CD4-positive, alpha-beta T cell treated with Interleukin-1 beta for 1 hour (primary cell): Measurements from ENCODE around the gene P3H3.
A peak's percentile ranks its signal among the peaks of the same experiment; 100 is the strongest.

Experiments used
- DNase-seq, 2 donors: peaks; one replicate each; pipeline ENCODE4 v3.0.0-alpha.2; 2020 to 2022

The P3H3 gene, protein sequence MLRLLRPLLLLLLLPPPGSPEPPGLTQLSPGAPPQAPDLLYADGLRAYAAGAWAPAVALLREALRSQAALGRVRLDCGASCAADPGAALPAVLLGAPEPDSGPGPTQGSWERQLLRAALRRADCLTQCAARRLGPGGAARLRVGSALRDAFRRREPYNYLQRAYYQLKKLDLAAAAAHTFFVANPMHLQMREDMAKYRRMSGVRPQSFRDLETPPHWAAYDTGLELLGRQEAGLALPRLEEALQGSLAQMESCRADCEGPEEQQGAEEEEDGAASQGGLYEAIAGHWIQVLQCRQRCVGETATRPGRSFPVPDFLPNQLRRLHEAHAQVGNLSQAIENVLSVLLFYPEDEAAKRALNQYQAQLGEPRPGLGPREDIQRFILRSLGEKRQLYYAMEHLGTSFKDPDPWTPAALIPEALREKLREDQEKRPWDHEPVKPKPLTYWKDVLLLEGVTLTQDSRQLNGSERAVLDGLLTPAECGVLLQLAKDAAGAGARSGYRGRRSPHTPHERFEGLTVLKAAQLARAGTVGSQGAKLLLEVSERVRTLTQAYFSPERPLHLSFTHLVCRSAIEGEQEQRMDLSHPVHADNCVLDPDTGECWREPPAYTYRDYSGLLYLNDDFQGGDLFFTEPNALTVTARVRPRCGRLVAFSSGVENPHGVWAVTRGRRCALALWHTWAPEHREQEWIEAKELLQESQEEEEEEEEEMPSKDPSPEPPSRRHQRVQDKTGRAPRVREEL

DNA sequence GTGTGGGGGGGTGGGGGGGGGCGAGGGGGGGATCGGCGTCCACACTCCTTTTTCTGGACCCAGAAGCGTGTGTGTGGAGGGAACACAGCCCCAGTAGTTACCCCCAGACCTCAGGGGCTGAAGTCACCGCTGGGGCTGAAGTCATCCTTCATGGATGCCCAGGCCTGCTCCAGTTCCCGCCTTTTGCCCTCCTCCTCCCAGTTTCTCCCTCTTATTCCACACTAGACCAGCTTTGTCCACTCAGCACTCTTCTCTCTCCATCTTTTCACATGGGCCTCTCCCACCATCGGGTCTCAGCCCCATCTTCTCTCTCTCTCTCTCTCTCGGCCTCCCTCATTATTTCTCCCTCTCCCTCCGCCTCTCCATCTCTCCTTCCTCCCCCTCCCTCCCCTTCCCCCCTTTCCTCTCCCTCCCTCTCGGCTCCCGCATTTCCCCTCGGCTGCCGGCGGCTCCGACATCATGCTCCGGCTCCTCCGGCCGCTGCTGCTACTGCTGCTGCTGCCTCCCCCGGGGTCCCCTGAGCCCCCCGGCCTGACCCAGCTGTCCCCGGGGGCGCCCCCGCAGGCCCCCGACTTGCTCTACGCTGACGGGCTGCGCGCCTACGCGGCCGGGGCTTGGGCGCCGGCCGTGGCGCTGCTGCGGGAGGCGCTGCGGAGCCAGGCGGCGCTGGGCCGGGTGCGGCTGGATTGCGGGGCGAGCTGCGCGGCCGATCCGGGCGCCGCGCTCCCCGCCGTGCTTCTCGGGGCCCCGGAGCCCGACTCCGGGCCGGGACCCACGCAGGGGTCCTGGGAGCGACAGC lies at the start of gene P3H3:
P3H3 (plus strand) TSS at position 426 of the 799 bp plus-strand sequence; CDS start at position 460, 34 bp downstream.
- peak in 1 of 2 donors; percentile 27 for DNase-seq

DNA sequence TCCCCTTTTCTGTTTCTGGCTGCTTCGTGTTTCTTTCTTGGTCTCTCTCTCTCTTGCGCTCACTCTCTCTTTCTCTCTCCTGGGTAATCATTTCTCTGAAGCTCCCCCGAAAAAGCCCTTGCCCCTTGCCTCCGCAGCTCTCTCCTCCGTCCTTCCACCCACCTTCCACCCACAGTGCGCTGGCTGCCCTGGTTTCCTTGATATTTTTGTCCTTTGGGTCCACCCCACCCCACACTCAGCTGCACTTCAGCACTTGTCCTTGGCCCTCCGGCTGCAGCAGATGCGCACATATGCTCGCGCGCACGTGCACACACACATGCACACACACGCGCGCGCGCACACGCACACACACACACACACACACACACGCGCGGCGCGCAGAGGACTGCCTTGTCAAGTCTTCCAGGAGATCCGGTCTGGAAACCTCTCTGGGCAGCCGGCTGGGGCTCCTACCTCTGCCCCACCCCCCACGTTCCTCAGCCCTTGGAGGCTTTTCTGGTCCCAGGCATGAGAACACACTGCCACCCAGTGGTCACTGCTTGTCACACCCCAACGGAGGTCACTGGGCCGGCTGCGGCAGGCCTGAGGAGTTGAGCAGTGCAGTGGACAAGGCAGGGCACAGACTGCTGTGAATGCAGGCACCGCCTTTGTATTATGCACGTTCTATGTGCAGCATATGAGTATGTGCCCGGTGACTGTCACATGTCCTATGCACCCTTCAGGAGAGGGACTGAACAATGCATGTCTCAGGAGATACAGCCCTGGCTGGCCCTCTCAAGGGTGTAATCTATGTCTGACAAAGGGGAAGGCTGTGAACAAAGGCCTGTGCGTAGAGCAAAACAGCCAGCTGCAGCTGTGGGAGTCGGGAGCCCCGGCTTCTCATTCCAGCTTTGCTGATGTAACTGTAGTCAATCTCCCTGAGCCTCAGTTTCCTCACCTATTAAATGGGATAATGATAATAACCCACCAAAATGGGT lies 49.3 kb upstream of the P3H3 start:
- DNase-seq: peak; percentile 87 to 89

DNA sequence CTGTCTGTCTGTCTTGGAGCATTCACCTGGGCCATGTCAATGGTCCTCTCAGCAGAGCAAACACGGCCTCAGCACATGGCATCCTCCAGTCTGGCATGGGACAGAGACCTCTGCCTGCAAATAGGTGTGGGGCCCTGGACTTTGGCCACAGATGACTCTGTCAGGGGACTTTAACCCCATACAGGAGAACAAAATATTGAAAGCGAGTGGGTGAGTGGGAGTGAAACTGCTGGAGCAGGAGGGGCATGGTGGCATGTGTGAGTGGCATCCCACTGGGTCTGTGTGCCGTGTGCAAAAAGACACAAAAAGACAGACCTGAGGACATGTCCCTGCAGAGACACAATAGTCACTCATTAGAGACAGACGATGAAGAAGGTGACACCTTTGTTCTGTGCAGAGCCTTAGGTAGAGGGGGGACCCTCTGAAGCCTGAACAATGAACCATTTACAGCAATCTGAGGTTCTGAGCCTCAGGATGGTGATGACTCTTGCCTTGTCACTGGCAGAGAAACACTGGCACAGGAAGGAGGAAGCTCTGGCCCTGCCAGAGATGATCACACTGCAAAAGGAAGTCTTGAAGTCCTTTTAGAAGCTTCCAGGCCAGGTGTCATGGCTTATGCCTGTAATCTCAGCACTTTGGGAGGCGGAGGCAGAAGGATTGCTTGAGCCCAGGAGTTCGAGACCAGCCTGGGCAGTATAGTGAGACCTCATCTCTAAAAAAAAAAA lies 48.3 kb upstream of the P3H3 start:
- no peak for DNase-seq

DNA sequence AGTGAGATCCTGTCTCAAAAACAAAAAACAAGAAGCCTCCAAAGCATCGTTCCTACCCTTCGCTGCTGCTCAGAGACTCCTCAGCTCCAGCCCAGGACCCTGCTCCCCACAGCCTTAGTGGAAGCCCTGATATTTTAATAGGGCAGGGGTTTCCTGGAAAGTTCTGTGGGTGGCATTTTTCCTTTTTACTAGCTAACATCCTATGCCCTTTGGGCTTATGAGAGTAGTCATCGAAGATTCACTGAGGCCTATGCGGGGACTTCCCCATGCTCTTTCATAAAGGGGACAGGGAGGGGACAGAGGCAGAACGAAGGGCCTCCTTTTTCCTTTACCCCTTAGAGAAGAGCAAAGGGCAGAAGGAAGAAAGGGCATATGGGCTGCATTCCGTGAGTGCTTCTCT lies 47.6 kb upstream of the P3H3 start:
- no peak for DNase-seq

DNA sequence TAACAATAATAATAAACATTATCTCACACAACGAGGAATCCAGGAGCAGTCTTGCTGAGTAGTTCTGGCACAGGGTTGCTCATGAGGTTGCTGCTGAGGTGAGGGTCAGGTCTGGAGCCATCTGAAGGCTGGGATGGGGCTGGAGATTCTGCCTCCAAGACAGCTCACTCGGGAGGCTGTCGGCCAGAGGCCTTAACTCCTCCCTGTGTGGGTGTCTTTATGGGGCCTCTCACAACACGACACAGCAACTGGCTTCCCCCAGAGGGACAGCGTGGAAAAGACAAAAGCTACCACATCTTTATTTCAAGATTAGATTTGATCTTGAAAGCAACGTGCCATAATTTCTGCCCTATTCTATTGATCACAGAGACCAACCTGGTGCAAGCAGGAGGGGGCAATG lies 46.1 kb upstream of the P3H3 start:
- no peak for DNase-seq

DNA sequence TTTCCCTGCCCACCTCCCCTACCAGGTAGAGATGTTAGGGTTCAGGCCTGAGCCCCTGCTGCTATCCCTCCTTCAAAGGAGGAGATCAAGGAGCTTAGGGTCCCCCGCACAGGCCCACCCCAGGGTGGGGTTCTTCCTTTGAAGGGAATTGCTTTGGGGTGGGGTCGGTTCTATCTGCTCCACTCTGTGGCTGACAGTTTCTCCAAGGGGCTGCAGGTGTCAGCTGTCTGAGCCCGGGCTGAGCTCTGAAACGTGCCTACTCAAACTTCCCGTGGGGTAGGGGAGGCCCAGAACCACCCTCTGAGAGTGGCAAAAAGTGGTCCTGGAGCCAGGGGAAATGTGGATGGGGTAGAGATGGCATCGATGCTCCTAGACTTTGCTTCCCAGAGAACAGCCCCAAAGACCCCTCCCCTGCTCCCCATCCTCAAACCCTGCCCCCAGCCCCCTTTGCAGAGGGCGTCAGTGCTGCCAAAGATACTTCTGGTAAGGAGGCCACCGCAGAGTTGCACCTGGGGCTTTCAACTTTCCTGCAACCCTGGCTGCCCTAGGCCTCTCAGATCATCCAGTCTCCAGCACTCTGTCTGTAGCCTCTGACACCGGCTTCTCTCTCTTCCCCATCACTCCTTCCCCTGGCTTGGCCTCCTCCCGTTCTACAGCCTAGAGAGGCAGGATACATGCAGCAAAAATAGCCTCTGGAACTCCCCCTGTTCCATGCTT lies 45.2 kb upstream of the P3H3 start:
- no peak for DNase-seq

DNA sequence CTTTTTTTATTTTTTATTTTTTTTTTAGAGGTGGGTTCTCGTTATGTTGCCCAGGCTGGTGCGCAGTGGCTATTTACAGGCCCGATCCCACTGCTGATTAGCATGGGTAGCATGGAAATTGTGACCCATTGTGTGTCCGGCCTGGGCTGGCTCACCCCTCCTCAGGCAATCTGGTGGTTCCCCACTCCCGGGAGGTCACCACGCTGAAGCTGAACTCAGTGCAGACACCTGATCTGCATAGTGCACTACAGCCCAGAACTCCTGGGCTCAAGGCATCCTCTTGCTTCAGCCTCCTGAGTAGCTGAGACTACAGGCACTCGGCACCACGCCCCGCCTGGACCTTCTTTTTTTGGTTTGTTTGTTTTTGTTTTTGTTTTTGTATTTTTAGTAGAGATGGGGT lies 44.4 kb upstream of the P3H3 start:
- no peak for DNase-seq

DNA sequence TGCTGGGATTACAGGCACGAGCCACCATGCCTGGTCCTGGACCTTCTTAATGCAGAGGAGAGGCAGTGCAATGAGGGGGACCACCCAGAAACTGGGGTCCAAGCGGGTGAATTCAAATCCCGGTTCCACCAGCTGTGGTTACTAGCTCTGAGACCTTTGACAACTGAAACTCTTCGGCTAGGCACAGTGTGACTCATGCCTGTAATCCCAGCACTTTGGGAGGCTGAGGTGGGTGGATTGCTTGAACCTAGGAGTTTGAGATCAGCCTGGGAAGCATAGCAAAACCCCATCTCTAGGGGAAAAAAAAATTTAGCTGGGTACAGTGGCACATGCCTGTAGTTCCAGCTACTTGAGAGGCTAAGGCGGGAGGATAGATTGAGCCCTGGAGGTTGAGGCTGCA lies 43.9 kb upstream of the P3H3 start:
- no peak for DNase-seq

DNA sequence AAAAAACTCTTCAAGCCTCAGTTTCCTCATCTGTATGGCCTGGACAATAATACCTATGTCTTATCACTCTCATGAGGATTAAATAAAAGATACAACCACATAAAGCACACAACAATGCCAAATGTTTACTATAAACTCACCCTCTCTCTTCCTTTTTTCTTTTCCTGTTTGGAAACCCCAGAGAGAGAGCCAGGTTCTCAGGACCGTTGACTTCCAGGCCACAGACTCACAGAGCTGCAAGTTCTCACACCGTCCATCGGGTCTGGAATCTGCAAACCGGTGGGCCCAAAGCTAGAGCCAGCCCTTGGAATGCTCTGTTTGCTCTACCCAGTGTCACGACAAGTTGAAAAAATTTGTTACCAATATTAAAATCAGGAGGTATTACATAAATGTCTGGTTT lies 43.4 kb upstream of the P3H3 start:
- no peak for DNase-seq

DNA sequence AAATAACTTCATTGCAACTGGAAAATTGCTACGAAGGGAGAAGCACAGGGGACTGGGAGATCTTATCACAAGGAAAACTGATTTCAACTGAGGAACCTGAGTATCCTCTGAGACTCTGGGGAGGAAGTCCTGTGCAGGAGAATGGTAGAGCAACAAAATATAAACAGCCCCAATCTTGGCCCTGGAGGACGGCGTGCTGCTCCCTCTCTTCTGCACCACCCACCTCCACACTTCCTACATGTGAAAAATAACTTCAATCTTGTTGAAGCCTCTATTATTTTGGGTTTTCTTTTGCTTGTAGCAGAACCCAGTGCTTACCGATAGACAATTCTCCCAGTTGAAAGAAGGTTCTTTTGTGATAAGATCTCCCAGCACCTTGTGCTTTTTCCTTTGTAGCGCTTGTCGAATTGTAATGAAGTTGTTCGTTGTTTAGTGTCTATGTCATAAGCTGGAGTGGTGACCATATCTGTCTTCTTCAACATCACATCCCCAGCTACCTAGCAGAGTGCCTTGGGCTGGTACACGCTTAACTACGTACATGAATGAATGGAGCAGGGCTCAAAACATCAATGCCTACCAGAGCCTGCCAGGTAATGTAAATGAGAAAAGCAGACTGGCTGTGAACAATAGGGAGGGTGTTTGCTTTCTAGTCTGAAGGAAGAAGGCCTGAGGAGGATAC lies 41.7 kb upstream of the P3H3 start:
- peak; percentile 34 to 37 for DNase-seq

DNA sequence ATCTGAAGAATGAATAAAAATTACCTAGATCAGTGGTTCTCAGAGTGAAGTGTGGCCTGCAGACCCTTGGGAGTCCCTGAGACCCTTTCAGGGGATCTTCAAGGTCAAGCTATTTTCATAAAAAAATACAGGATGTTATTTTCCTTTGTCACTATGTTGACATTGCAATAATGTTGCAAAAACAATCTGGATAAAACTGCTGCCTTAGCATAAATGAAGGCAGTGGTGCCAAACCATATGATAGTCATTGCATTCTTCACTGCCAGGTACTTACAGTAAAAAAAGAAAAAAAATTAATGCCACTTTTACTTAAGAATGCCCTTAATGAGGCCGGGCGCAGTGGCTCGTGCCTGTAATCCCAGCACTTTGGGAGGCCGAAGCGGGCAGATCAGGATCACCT lies 40.9 kb upstream of the P3H3 start:
- DNase-seq: no peak

DNA sequence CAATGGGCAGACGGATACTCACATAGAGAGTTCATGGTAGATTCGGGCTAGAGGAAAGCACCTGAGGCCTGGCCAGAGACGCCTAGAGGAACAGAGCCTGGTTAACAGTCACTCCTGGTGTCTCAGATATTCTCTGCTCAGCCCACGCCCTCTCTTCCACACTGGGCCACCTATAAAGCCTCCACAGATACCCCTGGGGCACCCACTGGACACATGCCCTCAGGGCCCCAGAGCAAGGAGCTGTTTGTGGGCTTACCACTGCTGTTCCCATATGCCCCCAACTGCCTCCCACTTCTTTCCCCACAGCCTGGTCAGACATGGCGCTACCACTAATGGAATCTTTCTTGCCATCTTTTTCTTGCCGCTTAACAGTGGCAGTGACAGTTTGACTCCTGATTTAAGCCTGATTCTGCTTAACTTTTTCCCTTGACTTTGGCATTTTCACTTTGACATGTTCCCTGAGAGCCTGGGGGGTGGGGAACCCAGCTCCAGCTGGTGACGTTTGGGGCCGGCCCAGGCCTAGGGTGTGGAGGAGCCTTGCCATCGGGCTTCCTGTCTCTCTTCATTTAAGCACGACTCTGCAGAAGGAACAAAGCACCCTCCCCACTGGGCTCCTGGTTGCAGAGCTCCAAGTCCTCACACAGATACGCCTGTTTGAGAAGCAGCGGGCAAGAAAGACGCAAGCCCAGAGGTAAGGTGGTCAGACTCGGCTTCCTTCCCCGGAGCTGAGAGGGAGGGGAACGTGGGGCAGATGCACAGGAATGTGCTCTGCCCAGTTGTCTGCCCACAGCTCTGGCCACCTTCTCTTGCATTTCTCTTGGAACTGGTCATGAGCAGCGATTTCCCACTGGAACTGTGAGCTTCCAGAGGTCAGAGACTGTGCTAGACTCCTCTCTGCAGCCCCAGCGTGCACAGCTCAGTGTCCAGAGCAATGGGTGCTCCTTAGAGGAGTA lies 39.0 kb upstream of the P3H3 start, which contains the start of gene CD4:
CD4 (plus strand) TSS at position 557 of the 953 bp plus-strand sequence. CDS start 10,611 bp downstream, outside the sequence.
- DNase-seq: peak; percentile 76

DNA sequence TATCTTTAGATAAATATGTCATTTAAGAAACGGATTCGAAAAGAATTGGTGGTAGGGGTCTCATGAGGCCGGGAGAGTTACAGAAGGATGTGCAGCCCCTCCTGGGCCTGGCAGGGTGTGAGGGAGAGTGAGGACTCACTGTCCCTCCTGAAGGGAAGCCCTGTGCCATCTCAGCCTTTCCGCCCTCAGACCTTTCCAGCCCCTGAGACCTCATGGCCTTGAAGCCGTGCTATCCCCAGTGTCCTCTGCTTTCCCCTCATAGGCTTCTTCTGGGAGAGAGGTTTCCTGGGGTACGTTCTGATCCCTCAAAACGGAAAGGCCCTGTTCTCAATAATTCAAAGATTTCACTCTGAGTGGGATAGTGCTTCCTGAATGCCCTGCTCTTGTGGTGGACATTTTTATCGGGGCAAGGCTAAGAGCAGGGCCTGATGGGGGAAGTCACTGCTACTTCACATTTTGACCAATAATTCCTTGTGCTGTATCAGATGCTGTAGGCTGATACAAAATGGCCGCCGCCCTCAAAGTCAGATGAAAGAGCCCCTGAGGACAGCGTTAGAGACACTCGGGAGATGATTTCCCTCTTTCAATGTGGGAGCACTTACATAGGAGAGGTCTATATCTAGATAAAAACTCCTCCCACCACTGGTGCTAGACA lies 37.6 kb upstream of the P3H3 start:
- DNase-seq: peak in 1 of 2 donors; percentile 48

DNA sequence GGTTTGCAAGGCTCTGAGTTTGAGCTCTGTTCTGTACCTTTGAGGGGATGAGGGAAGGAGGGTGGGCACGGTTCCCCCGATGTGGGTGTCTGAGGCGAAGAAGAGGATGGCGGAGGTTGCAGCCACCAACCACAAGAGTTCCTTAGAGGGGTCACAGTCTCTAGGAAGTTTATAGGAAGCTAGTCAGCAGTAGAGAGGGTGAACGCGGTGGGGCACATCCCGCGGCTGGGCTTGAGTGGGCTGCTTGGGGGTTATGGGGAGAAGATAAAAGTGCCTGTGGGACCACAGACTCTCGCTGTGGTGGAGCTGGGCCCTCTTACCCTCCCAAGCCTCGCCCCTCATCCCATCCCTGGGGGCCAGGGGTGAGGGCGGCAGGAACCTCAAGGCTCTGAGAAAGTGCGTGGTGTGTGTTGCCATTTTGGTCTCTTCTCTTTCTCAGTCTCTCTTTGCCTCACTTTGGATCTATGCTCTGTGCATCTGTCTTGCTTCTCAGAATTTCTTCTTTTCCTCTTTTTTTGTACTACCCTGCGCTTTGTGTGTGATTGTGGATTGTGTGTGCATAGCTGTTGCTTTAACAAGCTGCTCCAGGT lies 36.2 kb upstream of the P3H3 start:
- DNase-seq: no peak

DNA sequence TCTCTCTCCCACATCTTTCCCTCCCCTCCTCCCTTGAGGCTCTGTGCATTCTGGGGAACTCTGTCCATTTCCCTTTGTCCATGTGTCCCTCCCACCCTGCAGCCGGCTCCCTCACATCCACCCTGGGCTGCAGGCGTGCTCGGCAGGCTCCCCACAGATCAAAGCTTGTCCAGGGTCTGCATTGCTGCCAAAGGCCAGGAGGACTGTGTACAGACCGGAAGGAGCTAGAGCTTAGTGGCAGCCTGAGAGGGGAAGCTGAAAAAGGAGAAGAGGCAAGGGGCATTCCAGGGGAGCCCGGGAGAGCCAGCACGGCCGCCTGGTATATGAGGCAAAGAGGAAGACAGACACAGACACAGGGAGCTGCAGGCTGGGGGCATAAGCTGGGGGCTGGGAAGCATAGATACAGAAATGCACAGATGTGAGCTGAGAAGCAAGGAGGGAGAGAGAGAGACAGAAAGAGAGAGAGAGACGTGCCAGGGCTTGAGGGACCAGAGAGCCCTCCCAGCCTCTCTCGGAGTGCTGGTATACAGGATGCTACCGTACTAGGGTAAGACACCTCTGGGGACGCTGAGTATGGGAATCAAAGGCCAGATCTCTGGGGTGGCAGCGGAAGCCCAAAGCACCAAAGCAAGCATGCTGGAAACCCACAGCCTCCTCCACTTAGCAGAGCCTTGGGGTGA lies 35.5 kb upstream of the P3H3 start:
- DNase-seq: peak; percentile 48 to 61

DNA sequence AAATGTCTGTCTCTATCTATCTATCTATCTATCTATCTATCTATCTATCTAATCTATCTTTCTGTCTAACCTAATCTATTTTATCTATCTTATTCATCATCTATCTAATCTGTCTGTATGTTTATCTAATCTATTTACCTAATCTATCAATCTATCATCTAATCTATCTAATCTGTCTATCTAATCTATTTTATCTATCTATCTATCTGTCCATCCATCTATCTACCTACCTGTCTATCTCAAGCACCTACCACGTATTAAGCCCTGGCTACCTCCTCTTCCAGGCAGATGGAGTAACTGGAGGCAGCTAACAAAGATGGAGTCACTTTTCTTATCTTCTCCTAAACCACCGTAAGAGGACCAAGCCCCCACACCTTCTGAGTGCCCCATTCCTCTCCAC lies 33.1 kb upstream of the P3H3 start:
- DNase-seq: no peak

DNA sequence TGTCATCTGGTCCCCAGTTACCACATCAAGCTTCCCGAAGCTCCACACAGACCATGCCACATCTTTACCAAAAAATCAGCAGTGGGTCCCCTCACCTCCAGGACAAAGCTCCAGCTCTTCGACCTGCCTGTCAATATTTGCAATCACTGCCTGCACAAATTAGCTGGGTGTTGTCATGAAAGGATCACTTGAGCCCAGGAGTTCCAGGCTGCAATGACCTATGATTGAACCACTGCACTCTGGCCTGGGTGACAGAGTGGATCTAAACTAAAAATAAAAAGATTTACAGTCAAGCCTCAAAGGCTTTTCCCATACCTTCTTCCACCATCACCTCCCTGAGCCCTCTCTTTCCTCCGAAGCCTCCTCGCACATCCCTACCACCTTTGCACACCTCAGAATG lies 31.6 kb upstream of the P3H3 start:
- no peak for DNase-seq
